C4-2B (cell line): ENCODE results near the gene ZNF627.
"Not testable (repeated sequence)": the region's sequence is repeated elsewhere in the genome, so short reads cannot be mapped to it uniquely, and the experiment has no call there.

Experiments
- ZFX ChIP-seq: fragments of 450-650 bp; IDR thresholded peaks from 2 replicates; pipeline ENCODE4 v1.6.1; 2017
- TF ChIP-seq, protein P1 (sequence below): fragments of 450-650 bp; conservative IDR thresholded peaks from 2 replicates; pipeline ENCODE4 v1.5.1; 2017; ENCODE audit warnings: mild to moderate bottlenecking

DNA sequence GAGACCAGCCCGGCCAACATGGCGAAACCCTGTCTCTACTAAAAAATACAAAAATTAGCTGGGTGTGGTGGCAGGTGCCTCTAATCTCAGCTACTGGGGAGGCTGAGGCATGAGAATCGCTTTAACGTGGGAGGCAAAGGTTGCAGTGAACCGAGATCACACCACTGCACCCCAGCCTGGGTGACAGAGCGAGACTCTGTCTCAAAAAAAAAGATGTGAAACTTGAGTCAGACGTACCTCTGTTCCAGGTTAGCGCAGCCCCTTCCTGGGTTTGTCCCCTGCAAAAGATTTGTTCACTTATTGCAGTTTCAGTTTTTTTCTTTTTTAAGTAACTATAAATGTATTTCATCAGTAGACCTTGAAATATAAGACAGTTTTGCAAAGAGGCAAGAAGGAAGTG, 2.4 kb downstream of the ZNF627 start:
- TF ChIP-seq, protein P1, sequence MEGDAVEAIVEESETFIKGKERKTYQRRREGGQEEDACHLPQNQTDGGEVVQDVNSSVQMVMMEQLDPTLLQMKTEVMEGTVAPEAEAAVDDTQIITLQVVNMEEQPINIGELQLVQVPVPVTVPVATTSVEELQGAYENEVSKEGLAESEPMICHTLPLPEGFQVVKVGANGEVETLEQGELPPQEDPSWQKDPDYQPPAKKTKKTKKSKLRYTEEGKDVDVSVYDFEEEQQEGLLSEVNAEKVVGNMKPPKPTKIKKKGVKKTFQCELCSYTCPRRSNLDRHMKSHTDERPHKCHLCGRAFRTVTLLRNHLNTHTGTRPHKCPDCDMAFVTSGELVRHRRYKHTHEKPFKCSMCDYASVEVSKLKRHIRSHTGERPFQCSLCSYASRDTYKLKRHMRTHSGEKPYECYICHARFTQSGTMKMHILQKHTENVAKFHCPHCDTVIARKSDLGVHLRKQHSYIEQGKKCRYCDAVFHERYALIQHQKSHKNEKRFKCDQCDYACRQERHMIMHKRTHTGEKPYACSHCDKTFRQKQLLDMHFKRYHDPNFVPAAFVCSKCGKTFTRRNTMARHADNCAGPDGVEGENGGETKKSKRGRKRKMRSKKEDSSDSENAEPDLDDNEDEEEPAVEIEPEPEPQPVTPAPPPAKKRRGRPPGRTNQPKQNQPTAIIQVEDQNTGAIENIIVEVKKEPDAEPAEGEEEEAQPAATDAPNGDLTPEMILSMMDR = not testable (repeated sequence)
- TF ChIP-seq ZFX = not testable (repeated sequence)
